IPS-18a (cell line): ENCODE measurements around the gene DHRS13.

ENCODE experiments used
- H3K27ac ChIP-seq: one replicate; pipeline ENCODE4 v1.5.1; 2013; ENCODE audit warnings: low read length
- H3K27me3 ChIP-seq: one replicate; pipeline ENCODE4 v1.6.1; 2013; ENCODE audit warnings: mild to moderate bottlenecking, low read length; ENCODE audit not compliant: control insufficient read depth, insufficient read depth
- H3K36me3 ChIP-seq: one replicate; pipeline ENCODE4 v1.6.1; 2013; ENCODE audit warnings: low read depth, low read length; ENCODE audit not compliant: control insufficient read depth
- H3K4me1 ChIP-seq: one replicate; pipeline ENCODE4 v1.6.1; 2013; ENCODE audit warnings: low read depth, low read length; ENCODE audit not compliant: control insufficient read depth
- H3K4me3 ChIP-seq: one replicate; pipeline ENCODE4 v1.5.1; 2013; ENCODE audit warnings: low read length
- H3K9ac ChIP-seq: one replicate; pipeline ENCODE4 v1.6.1; 2013; ENCODE audit warnings: mild to moderate bottlenecking, low read length, moderate library complexity
- H3K9me3 ChIP-seq: one replicate; pipeline ENCODE4 v1.6.1; 2013; ENCODE audit warnings: low read depth, low read length; ENCODE audit not compliant: control insufficient read depth

Gene DHRS13

GRCh38 chr17:28888832-28889231, 14.0 kb downstream of the DHRS13 start:
- no peaks in the 10 kb centered on the region for H3K36me3 ChIP-seq
- H3K9ac ChIP-seq, result no peak overlapping the region
- H3K27ac ChIP-seq, result no peak overlapping the region
- no peaks in the 10 kb centered on the region for H3K4me1 ChIP-seq
- no peaks in the 10 kb centered on the region for H3K9me3 ChIP-seq
- H3K4me3 ChIP-seq, result no peak overlapping the region
- H3K27me3 ChIP-seq, result no peaks in the 10 kb centered on the region

GRCh38 chr17:28887871-28888471, 14.9 kb downstream of the DHRS13 start:
- no peaks in the 10 kb centered on the region for H3K4me1 ChIP-seq
- H3K9me3 ChIP-seq, result no peaks in the 10 kb centered on the region
- no peak overlapping the region for H3K9ac ChIP-seq
- no peaks in the 10 kb centered on the region for H3K27me3 ChIP-seq
- no peak overlapping the region for H3K4me3 ChIP-seq
- H3K27ac ChIP-seq, result no peak overlapping the region
- H3K36me3 ChIP-seq, result peaks cover 1% of the 10 kb centered on the region

- Histone ChIP-seq H3K9me3 (no peaks in the 10 kb centered on the region), H3K4me3 (no peak overlapping the region), H3K27ac (no peak overlapping the region), H3K27me3 (no peaks in the 10 kb centered on the region), H3K4me1 (no peaks in the 10 kb centered on the region), H3K36me3 (peaks cover 20% of the 10 kb centered on the region), H3K9ac (no peak overlapping the region)
Measured at GRCh38 chr17:28885951-28886350, 16.9 kb downstream of the DHRS13 start.

- Histone ChIP-seq H3K9me3 (no peaks in the 10 kb centered on the region), H3K27me3 (no peaks in the 10 kb centered on the region), H3K36me3 (peaks cover 25% of the 10 kb centered on the region), H3K9ac (no peak overlapping the region), H3K4me3 (no peak overlapping the region), H3K27ac (no peak overlapping the region), H3K4me1 (no peaks in the 10 kb centered on the region)
Measured at GRCh38 chr17:28885363-28885762, 17.5 kb downstream of the DHRS13 start.

- Histone ChIP-seq H3K9me3 (no peaks in the 10 kb centered on the region), H3K4me1 (no peaks in the 10 kb centered on the region), H3K9ac (no peak overlapping the region), H3K36me3 (peaks cover 35% of the 10 kb centered on the region), H3K27me3 (no peaks in the 10 kb centered on the region), H3K4me3 (no peak overlapping the region), H3K27ac (no peak overlapping the region)
Measured at GRCh38 chr17:28883967-28884702, 18.7 kb downstream of the DHRS13 start.

- peaks cover 37% of the 10 kb centered on the region for H3K36me3 ChIP-seq
- H3K27me3 ChIP-seq, result no peaks in the 10 kb centered on the region
- no peak overlapping the region for H3K9ac ChIP-seq
- H3K4me3 ChIP-seq, result no peak overlapping the region
- no peaks in the 10 kb centered on the region for H3K9me3 ChIP-seq
- H3K4me1 ChIP-seq, result no peaks in the 10 kb centered on the region
- no peak overlapping the region for H3K27ac ChIP-seq
Measured at GRCh38 chr17:28882154-28882895, 20.6 kb downstream of the DHRS13 start.

GRCh38 chr17:28881533-28882056, 21.3 kb downstream of the DHRS13 start:
- Histone ChIP-seq H3K36me3 (peaks cover 37% of the 10 kb centered on the region), H3K4me3 (no peak overlapping the region), H3K4me1 (no peaks in the 10 kb centered on the region), H3K9ac (no peak overlapping the region), H3K9me3 (no peaks in the 10 kb centered on the region), H3K27ac (no peak overlapping the region), H3K27me3 (no peaks in the 10 kb centered on the region)

- Histone ChIP-seq H3K4me1 (no peaks in the 10 kb centered on the region), H3K4me3 (no peak overlapping the region), H3K27ac (no peak overlapping the region), H3K36me3 (peaks cover 37% of the 10 kb centered on the region), H3K9ac (no peak overlapping the region), H3K9me3 (no peaks in the 10 kb centered on the region), H3K27me3 (no peaks in the 10 kb centered on the region)
Measured at GRCh38 chr17:28880572-28880945, 22.3 kb downstream of the DHRS13 start.

- H3K27ac ChIP-seq, result no peak overlapping the region
- H3K9ac ChIP-seq, result no peak overlapping the region
- H3K27me3 ChIP-seq, result no peaks in the 10 kb centered on the region
- no peaks in the 10 kb centered on the region for H3K4me1 ChIP-seq
- no peak overlapping the region for H3K4me3 ChIP-seq
- peaks cover 37% of the 10 kb centered on the region for H3K36me3 ChIP-seq
- no peaks in the 10 kb centered on the region for H3K9me3 ChIP-seq
Measured at GRCh38 chr17:28879886-28880571, 22.9 kb downstream of the DHRS13 start.

GRCh38 chr17:28878981-28879380, 23.9 kb downstream of the DHRS13 start:
- Histone ChIP-seq H3K4me3 (no peak overlapping the region), H3K27me3 (no peaks in the 10 kb centered on the region), H3K27ac (no peak overlapping the region), H3K36me3 (peaks cover 37% of the 10 kb centered on the region), H3K4me1 (no peaks in the 10 kb centered on the region), H3K9ac (no peak overlapping the region), H3K9me3 (no peaks in the 10 kb centered on the region)

GRCh38 chr17:28878158-28878910, 24.5 kb downstream of the DHRS13 start:
- Histone ChIP-seq H3K27me3 (no peaks in the 10 kb centered on the region), H3K36me3 (peaks cover 37% of the 10 kb centered on the region), H3K4me1 (no peaks in the 10 kb centered on the region), H3K4me3 (no peak overlapping the region), H3K27ac (no peak overlapping the region), H3K9me3 (no peaks in the 10 kb centered on the region), H3K9ac (no peak overlapping the region)
